ENCODE data around the gene MAP7D1.

DNA sequence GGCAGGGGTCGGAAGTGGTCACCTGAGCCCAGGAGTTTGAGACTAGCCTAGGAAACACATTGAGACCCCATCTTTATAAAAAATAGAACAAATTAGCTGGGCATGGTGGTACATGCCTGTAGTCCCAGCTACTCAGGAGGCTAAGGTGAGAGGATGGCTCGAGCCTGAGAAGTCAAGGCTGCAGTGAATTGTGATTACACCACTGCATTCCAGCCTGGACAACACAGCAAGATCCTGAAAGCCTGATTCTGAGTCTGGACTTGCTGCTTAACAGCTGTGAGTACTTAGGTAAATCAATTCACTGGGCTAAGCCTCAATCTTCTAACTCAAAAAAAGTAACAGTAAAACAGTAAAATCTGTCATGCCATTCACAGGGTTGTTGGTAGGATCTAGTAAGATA, 11.5 kb upstream of the MAP7D1 start:
- TF ChIP-seq, protein P1, sequence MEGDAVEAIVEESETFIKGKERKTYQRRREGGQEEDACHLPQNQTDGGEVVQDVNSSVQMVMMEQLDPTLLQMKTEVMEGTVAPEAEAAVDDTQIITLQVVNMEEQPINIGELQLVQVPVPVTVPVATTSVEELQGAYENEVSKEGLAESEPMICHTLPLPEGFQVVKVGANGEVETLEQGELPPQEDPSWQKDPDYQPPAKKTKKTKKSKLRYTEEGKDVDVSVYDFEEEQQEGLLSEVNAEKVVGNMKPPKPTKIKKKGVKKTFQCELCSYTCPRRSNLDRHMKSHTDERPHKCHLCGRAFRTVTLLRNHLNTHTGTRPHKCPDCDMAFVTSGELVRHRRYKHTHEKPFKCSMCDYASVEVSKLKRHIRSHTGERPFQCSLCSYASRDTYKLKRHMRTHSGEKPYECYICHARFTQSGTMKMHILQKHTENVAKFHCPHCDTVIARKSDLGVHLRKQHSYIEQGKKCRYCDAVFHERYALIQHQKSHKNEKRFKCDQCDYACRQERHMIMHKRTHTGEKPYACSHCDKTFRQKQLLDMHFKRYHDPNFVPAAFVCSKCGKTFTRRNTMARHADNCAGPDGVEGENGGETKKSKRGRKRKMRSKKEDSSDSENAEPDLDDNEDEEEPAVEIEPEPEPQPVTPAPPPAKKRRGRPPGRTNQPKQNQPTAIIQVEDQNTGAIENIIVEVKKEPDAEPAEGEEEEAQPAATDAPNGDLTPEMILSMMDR (IDR thresholded peaks at IDR 0.05), result no peak
- no peak for TF ChIP-seq POLR2AphosphoS5 (IDR thresholded peaks at IDR 0.05)
